ENCODE results near the gene KCNK6. TPM values are rescaled to one million over a fixed set of nuclear protein-coding genes. Genes with fewer than 3 reads are reported as not detected.

Gene KCNK6
- total and polyA plus RNA-seq, 2 donors (not counting 3 experiments of a cell fraction or from before 2014, with no cell fraction given): 7.4 to 11.3 TPM

- intact Hi-C loops (cut with micrococcal nuclease) (loop anchor here (1.0 to 2.0 kb wide), 5 partner anchors 12 to 130 kb away; partner anchors contain the start of genes CATSPERG, FAM98C, GGN and SPRED3), dilution Hi-C loops (cut with MboI; ENCODE audit: extremely low pct_ligation_motif_present, low sequenced_read_pairs) (no loop called here)
- POLR2A ChIA-PET: interaction anchor here (0.9 to 1.9 kb wide), 5 partner anchors 12 to 38 kb away, joined by 3 to 39 read pairs (median 9); partner anchors contain the start of genes CATSPERG, FAM98C, GGN and SPRED3
- no peak for DNase-seq (ENCODE audit: low read depth, low spot score)
- CTCF ChIA-PET: interaction anchor here (0.6 to 1.8 kb wide), 19 partner anchors 11 to 557 kb away, joined by 3 to 20 read pairs (median 4); partner anchors contain the start of genes CATSPERG, FAM98C, GGN and MRPS12
- Histone ChIP-seq H3K27me3 (ENCODE audit: control insufficient read depth in 2 of 2, insufficient read depth in 2 of 2, low read length in 2 of 2) (peaks cover 4 to 6% of the 10 kb centered on the region in 2 experiments), H3K4me3 (replicated peaks in 1 of 3; ENCODE audit: insufficient read depth in 1 of 3, low read depth in 1 of 3, low read length in 3 of 3) (peak overlapping the region; percentile 24 to 61 (median 46)), H3K9me1 (replicated peaks; ENCODE audit: control insufficient read depth, extremely low read depth, insufficient read depth, low read length) (no peaks in the 10 kb centered on the region), H3K4me1 (ENCODE audit: control insufficient read depth, extremely low read depth, insufficient read depth, low read length) (peaks cover 14% of the 10 kb centered on the region), H3K9ac (replicated peaks; ENCODE audit: extremely low read depth, insufficient read depth, low read length) (peak overlapping the region; percentile 59), H3K27ac (ENCODE audit: insufficient read depth, low read depth, low read length) (peak overlapping the region; percentile 54), H2AFZ (ENCODE audit: low read depth, low read length) (peak overlapping the region; percentile 98), H3K79me2 (ENCODE audit: control insufficient read depth, insufficient read depth, low read length) (peaks cover 27% of the 10 kb centered on the region), H4K20me1 (replicated peaks; ENCODE audit: control insufficient read depth, extremely low read depth, insufficient read depth, low read length) (no peaks in the 10 kb centered on the region), H3K36me3 (ENCODE audit: control insufficient read depth in 2 of 2, extremely low read depth in 1 of 2, insufficient read depth in 2 of 2, low read length in 2 of 2) (peaks cover 0 to 9% of the 10 kb centered on the region in 2 experiments), H3K4me2 (ENCODE audit: insufficient read depth, low read length) (peak overlapping the region; percentile 86), H3K9me3 (replicated peaks; ENCODE audit: control insufficient read depth, insufficient read depth, low read length) (no peaks in the 10 kb centered on the region)
- TSS peak; percentile 69 for BruUV-seq (replicated peaks)
- FAIRE-seq: no peak
- TF ChIP-seq JUN (IDR thresholded peaks at IDR 0.05; ENCODE audit: borderline replicate concordance, insufficient read depth, insufficient read length, low read depth) (no peak), MYC (IDR thresholded peaks at IDR 0.05; ENCODE audit: low read depth, low read length) (no peak), GATA2 (IDR thresholded peaks at IDR 0.05; ENCODE audit: insufficient read depth, insufficient read length, low read depth, low read length) (no peak)
Measured at GRCh38 chr19:38373907-38374331, 54.3 kb downstream of the KCNK6 start.

- peak within 1 kb of the TSS; percentile 87 for H3K27ac ChIP-seq (ENCODE audit: insufficient read depth, low read depth, low read length)
- peak within 1 kb of the TSS; percentile 98 for H2AFZ ChIP-seq (ENCODE audit: low read depth, low read length)
- H3K27me3 ChIP-seq (ENCODE audit: control insufficient read depth in 2 of 2, insufficient read depth in 2 of 2, low read length in 2 of 2): peaks cover 4 to 5% of the 10 kb centered on the region in 2 experiments
- peak within 1 kb of the TSS; percentile 93 for H3K4me2 ChIP-seq (ENCODE audit: insufficient read depth, low read length)
- H3K79me2 ChIP-seq (ENCODE audit: control insufficient read depth, insufficient read depth, low read length): peaks cover 27% of the 10 kb centered on the region
- peaks cover 0 to 15% of the 10 kb centered on the region in 2 experiments for H3K36me3 ChIP-seq (ENCODE audit: control insufficient read depth in 2 of 2, extremely low read depth in 1 of 2, insufficient read depth in 2 of 2, low read length in 2 of 2)
- FAIRE-seq (peak; percentile 98), DNase-seq (ENCODE audit: low read depth, low spot score) (peak; percentile 99)
- H3K4me1 ChIP-seq (ENCODE audit: control insufficient read depth, extremely low read depth, insufficient read depth, low read length): peaks cover 14% of the 10 kb centered on the region
- ChIA-PET POLR2A (interaction anchor here (0.6 to 1.9 kb wide), 6 partner anchors 12 to 968 kb away, joined by 3 to 39 read pairs (median 8); partner anchors contain the start of genes CATSPERG, FAM98C, GGN and SAMD4B), CTCF (interaction anchor here (0.8 to 1.8 kb wide), 17 partner anchors 10 to 556 kb away, joined by 3 to 20 read pairs (median 4); partner anchors contain the start of genes CATSPERG, FAM98C, GGN and MRPS12)
- dilution Hi-C loops (cut with MboI; ENCODE audit: extremely low pct_ligation_motif_present, low sequenced_read_pairs) (no loop called here), intact Hi-C loops (cut with micrococcal nuclease) (loop anchor here (1.0 to 2.0 kb wide), 5 partner anchors 12 to 130 kb away; partner anchors contain the start of genes CATSPERG, FAM98C, GGN and SPRED3)
- H3K9me3 ChIP-seq (replicated peaks; ENCODE audit: control insufficient read depth, insufficient read depth, low read length): no peaks in the 10 kb centered on the region
- H3K9me1 ChIP-seq (replicated peaks; ENCODE audit: control insufficient read depth, extremely low read depth, insufficient read depth, low read length): no peaks in the 10 kb centered on the region
- TF ChIP-seq GATA2 (IDR thresholded peaks at IDR 0.05; ENCODE audit: insufficient read depth, insufficient read length, low read depth, low read length) (no peak), POLR2AphosphoS5 (IDR thresholded peaks at IDR 0.05; ENCODE audit: insufficient read depth, low read depth, low read length) (peak; percentile 99), POLR2A (IDR thresholded peaks at IDR 0.05; ENCODE audit: low read depth, low read length) (peak; percentile 98), EZH2 (IDR thresholded peaks at IDR 0.05; ENCODE audit: borderline replicate concordance, low read depth, low read length, severe bottlenecking) (no peak), JUN (IDR thresholded peaks at IDR 0.05; ENCODE audit: borderline replicate concordance, insufficient read depth, insufficient read length, low read depth) (peak; percentile 23)
- TF ChIP-seq, protein P1, sequence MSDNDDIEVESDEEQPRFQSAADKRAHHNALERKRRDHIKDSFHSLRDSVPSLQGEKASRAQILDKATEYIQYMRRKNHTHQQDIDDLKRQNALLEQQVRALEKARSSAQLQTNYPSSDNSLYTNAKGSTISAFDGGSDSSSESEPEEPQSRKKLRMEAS (IDR thresholded peaks at IDR 0.05; ENCODE audit: insufficient read depth, insufficient read length): peak; percentile 52
- TF ChIP-seq, protein P2, sequence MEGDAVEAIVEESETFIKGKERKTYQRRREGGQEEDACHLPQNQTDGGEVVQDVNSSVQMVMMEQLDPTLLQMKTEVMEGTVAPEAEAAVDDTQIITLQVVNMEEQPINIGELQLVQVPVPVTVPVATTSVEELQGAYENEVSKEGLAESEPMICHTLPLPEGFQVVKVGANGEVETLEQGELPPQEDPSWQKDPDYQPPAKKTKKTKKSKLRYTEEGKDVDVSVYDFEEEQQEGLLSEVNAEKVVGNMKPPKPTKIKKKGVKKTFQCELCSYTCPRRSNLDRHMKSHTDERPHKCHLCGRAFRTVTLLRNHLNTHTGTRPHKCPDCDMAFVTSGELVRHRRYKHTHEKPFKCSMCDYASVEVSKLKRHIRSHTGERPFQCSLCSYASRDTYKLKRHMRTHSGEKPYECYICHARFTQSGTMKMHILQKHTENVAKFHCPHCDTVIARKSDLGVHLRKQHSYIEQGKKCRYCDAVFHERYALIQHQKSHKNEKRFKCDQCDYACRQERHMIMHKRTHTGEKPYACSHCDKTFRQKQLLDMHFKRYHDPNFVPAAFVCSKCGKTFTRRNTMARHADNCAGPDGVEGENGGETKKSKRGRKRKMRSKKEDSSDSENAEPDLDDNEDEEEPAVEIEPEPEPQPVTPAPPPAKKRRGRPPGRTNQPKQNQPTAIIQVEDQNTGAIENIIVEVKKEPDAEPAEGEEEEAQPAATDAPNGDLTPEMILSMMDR (IDR thresholded peaks at IDR 0.05; ENCODE audit: extremely low read depth in 1 of 2, insufficient read depth in 1 of 2, low read depth in 1 of 2, low read length in 2 of 2): peak in 1 of 2 donors; percentile 33
- H3K4me3 ChIP-seq (replicated peaks in 1 of 3; ENCODE audit: insufficient read depth in 1 of 3, low read depth in 1 of 3, low read length in 3 of 3): peak within 1 kb of the TSS; percentile 70 to 86 (median 70)
- H3K9ac ChIP-seq (replicated peaks; ENCODE audit: extremely low read depth, insufficient read depth, low read length): peak within 1 kb of the TSS; percentile 95
- BruUV-seq (replicated peaks): no TSS peak
- no peaks in the 10 kb centered on the region for H4K20me1 ChIP-seq (replicated peaks; ENCODE audit: control insufficient read depth, extremely low read depth, insufficient read depth, low read length)
Measured at GRCh38 chr19:38374332-38375097, 54.9 kb downstream of the KCNK6 start, which contains the start of gene PSMD8. TSS of gene PSMD8 (plus strand) at chr19:38374571. CDS start at chr19:38374602, 31 bp downstream.
